PC-9 (cell line): ENCODE measurements around the gene PRDM10.

Source experiments
- CTCF ChIP-seq: fragments of 200-600 bp; sonication (generic); conservative IDR thresholded peaks from 2 replicates; pipeline ENCODE4 v1.6.1; 2017; ENCODE audit warnings: mixed run types, antibody characterized with exemption, mild to moderate bottlenecking, moderate library complexity
- EZH2 ChIP-seq: fragments of 200-600 bp; sonication (generic); IDR thresholded peaks from 2 replicates; pipeline ENCODE4 v1.8.0; 2017; ENCODE audit warnings: antibody characterized with exemption, low read depth

GRCh38 chr11:129989149-129989813, 13.4 kb downstream of the PRDM10 start:
- TF ChIP-seq EZH2 = no peak
- TF ChIP-seq CTCF = no peak
